ENCODE measurements around the gene RRAGC.
"Not testable (repeated sequence)": the region's sequence is repeated elsewhere in the genome, so short reads cannot be mapped to it uniquely, and the experiment has no call there.

Gene RRAGC

DNA sequence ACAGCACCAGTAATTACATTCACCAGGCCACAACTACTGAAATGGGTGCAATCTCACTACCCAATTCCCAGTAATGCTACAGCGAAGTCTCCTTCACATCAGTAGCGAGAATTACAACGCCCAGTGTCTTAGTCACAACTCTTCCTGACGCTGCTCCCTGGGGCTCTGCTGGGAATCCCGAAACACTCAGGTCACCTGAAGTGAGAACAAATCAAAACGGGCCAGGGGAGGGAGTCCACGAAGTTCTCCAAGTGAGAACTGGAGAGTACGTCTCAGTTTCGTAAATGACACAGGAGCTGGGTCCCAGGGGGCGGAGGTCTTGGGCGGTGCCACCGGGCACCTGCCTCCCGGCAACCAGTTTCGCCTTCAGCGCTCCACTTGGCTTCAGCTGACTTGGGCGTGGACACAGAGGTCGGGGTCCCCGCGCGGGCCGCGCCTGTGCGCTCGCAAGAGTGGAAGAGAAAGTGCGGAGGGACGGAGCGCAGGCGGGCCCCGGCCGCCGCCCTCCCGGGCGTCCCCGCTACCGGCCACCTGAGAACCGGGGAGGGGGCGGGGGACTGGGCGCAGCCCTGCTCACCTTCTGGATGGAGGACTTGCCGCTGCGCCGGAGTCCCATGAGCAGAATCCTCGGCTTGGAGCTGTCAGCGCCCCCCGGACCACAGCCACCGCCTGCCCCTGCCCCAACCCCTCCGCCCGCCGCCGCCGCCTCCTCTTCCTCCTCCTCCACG, 575 bp downstream of the RRAGC start:
- peak; percentile 58 for DNase-seq

DNA sequence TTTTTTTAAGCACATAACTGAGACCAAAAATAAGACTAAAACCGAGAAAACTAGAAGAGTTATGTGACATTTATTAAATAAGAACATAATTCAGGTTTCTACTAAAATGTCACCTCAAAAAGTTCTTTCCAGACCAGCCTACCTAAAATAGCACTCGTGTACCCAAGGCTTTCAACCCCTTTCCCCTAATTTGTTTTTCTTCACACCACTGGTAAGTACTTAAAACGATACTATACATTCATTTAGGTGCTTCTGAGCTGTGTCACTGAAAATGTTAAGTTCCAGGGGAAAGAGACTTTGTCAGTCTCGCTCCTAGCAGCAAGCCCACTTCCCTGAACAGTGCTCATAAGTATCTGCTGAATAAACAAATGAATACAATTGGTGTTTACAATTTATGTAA, 6.8 kb downstream of the RRAGC start:
- DNase-seq: no peak

DNA sequence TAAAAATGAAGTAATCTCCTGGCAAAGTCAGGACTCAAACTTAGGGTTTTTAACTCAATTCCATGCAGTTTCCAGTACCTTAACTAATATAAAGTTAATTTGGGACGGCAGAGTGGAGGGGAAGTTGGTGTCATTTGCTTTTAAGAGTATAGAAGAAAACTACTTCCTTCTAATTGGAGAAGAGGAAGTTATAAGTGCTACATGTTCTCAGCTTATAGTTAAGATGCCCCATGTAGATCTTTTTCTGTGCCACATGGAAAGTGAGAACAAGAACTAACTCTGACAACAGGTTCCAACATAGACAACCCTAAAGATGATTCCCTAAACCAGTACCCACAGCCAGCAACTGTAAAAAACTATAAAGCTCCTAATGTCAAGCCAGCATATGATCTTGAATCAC, 11.5 kb downstream of the RRAGC start:
- no peak for DNase-seq

DNA sequence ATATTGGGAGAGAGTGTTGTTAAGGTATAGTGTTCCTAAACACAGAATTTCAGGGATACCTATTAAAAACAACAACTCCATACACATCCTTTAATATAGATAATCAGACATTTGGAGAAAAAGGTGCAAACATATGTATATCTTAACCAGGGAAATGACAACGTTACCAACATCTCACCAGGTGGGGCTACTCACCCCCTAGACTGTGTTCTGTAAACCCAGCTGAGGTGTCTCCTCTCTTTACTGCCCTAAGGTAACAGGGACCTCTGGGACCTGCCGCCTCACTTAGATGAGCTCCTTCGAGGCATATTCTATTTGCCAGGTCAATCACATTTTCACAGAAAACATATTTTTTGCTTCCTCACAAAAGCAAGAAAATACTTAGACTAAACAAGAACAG, 13.4 kb downstream of the RRAGC start:
- no peak for DNase-seq

DNA sequence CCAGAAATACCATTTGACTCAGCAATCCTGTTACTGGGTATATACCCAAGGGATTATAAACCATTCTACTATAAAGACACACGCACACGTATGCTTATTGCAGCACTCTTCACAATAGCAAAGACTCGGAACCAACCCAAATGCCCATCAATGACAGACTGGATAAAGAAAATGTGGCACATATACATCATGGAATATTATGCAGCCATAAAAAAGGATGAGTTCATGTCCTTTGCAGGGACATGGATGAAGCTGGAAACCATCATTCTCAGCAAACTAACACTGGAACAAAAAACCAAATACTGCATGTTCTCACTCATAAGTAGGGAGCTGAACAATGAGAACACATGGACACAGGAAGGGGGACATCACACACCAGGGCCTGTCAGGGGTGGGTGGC, 14.5 kb downstream of the RRAGC start:
- not testable (repeated sequence) for DNase-seq

DNA sequence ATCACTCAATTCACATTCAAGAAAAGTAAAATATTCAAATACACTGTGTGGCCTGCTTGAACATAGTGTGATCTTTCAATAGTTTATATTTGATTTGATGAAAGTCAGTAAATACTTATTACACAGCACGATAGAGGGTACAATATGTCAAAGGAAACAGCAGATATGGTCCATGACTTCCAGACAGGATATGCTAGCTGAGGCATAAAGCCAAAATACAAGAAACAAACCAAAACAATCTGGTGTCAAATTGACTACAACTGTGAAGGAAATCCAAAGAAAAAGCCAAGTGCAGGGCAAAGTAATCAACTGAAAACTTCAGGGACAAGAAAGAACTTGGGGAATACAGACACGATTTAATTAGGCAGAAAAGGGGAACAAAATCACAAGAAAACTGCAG, 19.3 kb downstream of the RRAGC start:
- DNase-seq: no peak

DNA sequence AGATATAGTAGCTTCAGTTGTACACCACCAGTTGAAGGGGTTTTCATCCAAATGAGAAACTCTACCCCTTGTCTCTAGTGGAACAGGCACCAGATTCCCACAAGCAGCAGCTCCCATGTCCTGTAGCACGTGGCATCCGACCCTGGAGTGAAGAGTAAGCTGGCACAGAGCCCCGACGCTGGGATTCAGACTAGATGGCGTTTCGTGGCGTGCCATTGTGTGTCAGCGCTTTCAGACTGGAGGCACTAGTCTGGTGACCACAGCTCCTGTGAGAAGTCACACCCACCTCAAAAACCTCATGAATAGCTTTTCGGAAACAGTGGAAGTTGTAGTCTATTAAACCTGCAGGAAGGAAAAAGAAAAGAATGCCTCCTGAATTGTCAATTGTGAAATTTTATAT, 20.2 kb downstream of the RRAGC start:
- no peak for DNase-seq

DNA sequence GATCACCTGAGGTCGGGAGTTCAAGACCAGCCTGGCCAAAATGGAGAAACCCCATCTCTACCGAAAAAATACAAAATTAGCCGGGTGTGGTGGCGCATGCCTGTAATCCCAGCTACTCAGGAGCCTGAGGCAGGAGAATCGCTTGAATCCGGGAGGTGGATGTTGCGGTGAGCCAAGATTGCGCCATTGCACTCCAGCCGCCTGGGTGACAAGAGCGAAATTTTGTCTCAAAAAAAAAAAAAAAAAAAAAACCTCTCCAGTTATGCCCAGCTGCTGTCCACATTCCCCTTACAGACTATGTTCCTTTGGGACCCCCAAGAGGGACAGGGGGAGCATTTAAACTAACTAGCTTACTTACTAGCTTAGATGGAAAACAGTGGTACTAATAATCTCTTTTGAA, 23.3 kb downstream of the RRAGC start:
- DNase-seq: not testable (repeated sequence)

DNA sequence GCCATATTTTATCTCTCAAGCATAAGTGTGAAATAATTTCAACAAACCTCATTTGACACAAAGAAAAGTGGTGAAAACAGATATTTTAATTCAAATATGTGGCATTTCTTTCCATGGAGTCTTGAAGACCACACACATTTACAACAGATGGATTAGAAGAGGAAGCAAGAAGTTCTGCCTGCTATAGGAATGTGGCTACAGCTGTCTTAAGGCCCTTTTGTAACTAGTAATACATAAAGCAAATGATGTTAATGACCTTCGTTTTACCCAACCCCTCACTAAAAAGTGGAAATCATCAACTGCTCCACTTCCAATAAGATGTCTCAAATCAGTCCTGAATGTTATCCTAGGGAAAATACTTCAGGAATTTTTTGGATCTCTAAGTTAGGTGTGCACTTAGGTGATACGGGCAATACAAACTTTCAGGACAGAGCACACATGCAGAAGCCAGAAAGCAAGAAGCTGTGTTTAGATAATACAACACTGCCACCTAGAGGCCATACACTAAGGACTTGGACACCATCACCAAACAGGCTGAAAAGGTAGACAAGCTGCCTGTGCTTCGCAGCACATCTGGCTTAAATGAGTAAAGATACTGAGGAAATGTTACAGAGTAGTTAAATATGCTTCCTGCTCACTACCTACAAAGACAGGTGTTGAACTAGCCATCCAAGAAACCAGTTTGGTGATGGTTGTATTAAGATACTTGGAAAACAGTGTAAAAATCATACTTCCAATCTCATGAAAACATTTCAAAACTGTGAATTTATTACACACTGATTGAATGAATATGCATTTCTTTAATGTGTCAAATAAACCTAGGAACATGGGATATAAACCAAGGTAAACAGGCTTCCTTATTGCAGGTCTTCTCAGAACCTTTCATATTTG, 24.4 kb downstream of the RRAGC start:
- DNase-seq: peak; percentile 91

DNA sequence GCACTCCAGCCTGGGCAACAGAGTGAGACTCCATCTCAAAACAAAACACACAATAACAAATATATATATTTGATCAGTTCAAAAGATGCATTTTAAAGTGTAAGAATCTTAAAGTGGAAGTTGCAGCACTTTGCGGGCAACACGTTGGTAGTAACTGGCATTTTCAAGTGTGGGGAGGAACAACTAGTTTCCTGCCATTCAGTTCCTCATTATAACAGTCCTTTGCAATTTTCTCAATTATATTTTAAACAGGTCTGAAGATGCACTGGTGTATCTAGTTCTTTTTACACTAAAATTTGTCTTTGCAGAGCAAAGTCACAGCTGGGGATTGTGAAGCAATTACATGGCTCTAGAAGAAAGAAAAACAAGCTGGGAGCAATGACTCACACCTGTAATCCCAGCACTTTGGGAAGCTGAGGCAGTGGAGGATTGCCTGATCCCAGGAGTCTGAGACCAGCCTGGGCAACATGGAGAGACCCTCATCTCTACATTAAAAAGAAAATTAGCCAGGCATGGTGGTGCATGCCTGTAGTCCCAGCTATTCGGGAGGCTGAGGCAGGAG, 25.3 kb downstream of the RRAGC start:
- no peak for DNase-seq

DNA sequence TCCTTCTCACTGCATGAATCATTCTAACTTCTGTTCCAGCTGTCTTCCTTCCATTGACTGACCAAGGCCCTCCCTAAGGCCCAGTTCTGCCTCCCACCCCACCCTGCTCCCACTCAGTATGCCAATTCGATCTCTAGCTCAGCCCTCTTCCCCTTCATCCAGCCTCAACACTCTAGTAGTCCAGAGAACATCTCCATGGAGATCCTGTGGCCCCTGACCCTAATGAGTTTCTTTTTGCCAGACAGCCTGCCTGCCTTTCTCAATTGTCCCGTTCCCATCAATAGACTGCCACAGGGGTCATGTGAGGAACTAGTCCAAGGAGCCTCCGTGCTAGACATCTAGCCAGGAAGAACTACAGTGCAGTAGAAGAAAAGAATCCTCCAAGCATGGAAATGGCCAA, 26.4 kb downstream of the RRAGC start:
- DNase-seq: no peak

DNA sequence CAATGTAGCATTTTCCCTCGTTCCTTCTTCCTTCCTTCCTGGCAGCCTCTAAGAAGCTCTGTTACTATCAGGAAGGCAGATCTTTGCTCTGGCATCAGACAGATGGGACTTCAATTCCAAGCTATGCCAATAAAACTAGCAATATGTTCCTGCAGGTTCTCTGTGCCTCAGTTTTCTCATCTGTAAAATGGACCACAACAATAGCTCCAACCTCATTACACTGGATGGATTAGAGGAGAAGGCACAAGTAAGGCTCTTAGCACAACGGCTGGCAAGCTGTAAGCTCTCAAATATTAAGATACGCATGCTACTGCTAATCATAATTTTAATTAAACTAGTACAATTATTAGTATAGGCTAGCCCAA, 27.2 kb downstream of the RRAGC start:
- DNase-seq: no peak

DNA sequence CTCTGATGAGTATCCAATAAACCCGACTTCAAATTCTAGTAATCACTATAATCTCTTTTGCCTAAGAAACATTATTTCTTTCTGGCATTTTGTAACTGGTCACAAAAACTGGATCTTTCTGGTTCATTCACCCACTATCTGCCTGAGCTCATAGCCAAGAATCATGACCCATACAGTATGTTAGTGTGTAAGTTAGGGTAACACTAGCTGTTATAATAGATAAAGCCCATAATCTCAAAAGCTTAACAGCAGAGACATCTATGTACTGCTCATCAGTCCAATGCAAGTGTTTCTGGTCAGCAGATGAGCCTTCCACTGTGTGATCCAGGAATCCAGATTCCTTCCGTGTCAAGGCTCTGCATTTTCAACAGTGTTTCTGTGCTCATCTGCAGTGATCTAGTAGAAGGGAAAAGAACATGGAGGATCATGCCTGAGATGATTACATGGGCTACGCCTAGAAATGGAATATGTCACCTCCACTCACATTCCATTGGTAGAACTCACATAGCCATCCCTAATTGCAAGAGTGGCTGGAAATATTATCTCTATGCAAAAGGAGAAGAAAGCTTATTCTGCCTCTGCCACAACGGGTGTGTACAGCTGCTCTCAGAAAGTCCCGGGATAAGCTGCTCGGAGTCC, 27.7 kb downstream of the RRAGC start:
- DNase-seq: no peak

DNA sequence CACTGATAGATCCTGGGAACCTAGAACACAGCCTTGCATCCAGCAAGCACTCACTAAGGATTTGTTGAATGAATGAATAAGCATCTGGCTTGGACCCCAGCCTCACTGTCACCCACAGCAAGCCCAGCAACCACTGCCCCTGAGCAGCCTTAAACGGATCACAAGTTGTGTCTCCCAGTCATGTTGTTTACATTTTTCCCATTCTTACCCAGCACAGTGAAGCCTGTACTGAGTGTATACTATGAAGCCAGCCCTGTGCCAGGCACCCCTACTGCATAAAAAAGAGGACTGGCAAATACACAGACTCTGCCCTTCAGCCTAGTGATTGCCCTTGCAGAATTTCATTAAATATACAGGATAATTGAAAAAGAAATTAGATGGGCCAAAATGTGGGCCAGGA, 30.2 kb downstream of the RRAGC start:
- DNase-seq: no peak

DNA sequence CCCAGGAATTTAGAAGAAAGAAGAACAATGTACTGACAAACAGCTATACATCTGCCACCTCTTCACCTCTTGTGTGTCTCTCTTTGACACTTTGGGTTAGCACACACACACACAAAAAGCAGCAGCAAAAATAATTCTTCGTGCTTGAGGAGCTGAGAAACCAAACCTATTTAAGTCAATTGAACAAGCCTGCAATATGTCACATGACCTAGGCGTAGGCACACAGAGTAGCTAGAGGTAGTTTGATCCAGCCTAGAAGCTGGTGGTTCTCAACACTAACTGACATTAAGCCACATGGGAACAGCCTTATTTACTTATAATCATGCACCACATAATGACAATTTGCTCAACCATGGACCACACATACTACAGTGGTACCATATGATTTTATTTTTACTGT, 32.3 kb downstream of the RRAGC start:
- no peak for DNase-seq

DNA sequence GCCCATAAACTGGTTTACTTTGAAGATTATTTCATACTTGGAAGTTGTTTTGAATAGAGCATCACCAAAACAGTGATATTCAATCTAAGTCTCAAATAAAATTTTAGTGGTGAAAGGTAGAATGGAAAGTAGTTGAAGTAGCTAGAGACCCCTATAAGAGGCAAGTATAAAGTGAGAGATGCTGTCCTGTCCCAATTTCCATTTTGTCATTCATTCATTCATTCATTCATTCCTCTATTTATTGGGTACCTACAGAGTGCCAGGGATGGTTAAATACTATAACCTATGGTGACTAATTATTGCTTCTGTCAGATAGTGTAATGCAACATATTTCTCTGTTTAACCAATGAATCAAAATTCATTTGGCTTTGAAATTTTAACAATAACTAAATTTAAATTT, 32.7 kb downstream of the RRAGC start:
- DNase-seq: no peak

DNA sequence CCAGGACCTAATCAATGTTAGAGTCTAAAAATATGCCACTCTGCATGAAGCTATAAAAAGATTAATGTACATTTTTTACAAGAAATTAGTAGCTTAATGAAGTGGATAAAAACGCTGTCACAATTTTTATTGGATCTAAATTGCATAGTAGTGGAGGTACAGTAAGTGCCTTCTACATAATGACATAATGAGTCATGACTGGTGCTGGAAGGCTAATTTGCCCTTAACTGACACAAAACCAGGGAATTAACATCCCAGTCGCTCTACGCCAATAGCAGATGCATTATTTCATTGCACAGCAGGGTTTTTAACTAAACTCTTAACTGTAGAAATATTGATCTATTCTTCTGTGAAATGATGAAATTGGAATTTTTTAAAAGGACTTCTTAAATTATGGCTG, 33.3 kb downstream of the RRAGC start:
- DNase-seq: no peak

DNA sequence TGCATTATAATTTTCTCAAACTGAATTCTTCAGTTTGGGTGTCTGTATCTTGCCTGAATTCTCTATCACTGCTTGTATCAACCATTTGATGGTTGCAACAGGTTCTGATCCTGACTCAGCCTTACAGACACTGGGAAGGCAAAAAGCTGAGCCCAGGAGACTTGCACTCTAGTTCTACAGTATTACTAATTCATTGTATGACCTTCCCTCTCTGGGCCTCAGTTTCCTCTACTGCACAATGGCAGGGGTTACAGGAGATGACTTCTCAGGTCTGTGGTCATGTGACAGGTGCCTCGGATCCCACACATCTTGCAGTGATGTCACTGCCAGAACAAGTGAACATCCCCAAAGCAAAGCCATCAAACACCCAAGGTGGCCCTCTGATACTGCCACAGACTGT, 38.7 kb downstream of the RRAGC start:
- DNase-seq: no peak

DNA sequence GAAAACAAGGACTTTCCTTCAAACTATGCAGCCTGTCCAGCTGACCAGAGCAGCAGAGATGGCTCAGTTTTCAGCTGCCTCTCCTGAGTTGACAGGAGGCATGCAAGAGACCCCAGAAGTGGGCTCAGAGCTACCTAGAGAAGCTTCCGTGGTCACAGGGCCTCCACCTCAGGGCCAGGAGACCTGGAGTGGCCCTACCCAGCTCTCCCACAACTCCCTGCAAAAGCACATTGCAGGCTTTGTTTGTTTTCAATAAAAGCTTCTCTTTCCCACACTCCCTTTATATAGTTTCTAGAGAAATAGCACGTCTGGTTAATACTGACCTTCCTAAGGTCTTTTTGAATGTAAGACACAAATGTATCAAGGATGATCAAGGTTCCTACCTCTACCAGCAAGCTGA, 40.1 kb downstream of the RRAGC start:
- DNase-seq: no peak

DNA sequence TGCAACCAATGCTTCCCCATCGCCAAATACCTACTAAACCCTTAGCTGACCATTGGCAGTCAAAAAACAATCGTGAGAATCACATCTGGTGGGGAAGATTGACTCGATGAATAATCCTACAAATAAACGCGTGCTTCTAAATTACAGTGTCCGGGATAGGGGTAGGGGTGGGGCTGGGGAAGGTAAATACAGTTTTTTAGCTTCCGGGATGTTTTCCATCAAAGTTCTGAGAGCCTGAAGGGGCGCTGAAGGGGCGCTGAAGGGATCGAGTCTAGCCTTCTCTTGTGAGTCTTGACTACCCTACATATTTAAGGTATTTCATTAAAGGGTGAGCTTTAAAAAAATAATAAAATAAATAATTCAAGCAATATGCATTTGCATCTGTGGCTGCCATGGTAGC, 40.5 kb downstream of the RRAGC start:
- no peak for DNase-seq

DNA sequence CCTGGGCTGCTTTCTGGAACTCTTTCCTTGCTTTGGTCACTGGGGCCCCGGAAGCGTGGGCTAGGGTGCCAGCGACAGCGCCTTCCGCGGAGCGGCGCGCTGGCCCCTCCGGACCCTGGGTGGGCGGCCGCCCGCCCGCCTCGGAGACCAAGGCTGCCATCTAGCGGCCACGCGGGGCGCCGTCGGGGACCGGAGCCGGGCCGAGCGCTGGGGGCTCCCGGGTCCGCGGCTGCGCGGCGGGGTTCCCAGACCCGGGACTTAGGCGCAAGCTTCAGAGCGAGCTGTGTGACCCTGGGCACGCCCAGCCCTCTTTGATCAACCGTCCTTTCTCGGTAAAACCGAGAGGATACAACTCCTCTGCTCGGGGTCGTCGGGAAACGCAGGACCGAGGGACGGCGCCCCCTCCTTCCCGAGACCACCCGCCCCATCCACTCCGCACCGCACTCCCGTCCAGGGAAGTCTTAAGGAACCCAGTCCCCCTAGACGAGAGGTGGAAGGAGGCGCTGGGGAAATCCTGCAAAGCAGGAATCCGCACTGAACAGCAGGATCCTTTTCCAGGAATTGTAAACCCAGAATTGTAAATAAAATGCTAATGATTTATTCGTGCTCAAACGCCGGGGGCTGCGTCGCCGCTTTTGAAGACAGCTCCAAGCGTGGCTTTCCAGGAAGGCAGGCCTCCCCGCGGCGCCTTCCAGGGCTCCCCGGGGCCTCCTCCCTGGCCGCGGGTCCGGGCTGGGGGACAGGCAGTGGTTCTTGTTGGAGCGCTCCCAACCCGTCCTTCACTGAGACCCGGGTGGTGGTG, 41.2 kb downstream of the RRAGC start:
- DNase-seq: peak; percentile 18

DNA sequence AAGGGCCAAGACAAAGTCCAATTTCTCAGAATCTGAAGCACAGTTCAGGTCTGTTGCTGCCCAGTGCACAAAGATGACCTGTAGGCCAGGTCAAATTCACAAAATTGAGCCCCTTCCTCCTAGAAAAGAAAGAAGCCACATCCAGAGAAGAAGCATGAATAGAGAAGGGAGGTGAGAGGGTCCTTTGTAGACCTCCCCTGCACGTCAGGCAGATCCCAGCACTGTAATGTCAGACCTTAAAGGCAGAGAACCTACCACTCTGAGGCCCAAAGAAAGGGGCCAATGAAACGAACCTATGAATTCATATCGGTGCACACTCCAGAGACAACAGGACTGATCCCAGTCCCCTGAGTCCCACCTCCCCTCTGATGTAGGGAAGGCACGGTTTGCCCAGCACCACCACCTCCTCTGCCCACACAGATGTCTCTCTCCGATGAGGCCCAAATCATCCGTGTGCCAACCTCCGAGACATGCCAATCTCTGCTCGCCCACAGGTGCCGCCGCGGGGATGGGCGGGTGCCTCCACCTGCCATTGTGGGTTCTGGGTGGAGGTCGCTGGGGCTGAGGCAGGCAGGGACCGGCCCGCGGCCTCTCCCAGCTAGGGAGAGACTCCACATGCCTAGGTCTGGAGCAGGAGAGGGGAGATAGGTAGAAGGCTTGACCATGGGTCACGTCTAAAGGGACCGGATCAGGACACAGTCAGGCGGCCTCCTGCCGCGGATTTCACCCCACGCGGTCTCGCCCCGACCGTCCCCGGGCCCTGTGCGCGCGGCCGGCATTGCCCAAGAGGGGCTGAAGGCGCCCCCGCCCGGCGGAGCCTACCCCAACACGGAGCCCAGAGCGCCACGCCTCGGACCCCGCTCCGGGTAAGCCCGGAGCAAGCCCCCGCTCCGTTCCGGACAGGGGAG, 42.1 kb downstream of the RRAGC start:
- no peak for DNase-seq

Measured in DMS79 treated with DMSO at 0.1 percent for 48 hours (cell line).